Central memory CD4-positive, alpha-beta T cell (primary cell): ENCODE measurements around the gene BBS9.
"Not testable (repeated sequence)": the region's sequence is repeated elsewhere in the genome, so short reads cannot be mapped to it uniquely, and the experiment has no call there.

Experiments used
- DNase-seq: peaks from one replicate; pipeline ENCODE4 v3.0.0; 2022

BBS9 gene

GRCh38 chr7:33201821-33202220, 72.5 kb downstream of the BBS9 start:
- no peak for DNase-seq

- no peak for DNase-seq
These were observed 81.6 kb downstream of the BBS9 start for GRCh38 chr7:33210958-33211357.

- no peak for DNase-seq
These were observed 82.8 kb downstream of the BBS9 start for GRCh38 chr7:33212144-33212543.

GRCh38 chr7:33215992-33216391, 86.6 kb downstream of the BBS9 start:
- DNase-seq: no peak

GRCh38 chr7:33217595-33217994, 88.2 kb downstream of the BBS9 start:
- no peak for DNase-seq

- not testable (repeated sequence) for DNase-seq
These were observed 89.6 kb downstream of the BBS9 start for GRCh38 chr7:33218841-33219535.

GRCh38 chr7:33220231-33220630, 90.9 kb downstream of the BBS9 start:
- DNase-seq: no peak

- DNase-seq: no peak
These were observed 92.0 kb downstream of the BBS9 start for GRCh38 chr7:33221390-33221789.

GRCh38 chr7:33232632-33233145, 103.3 kb downstream of the BBS9 start:
- DNase-seq: no peak

GRCh38 chr7:33233659-33234058, 104.3 kb downstream of the BBS9 start:
- no peak for DNase-seq

GRCh38 chr7:33237036-33237435, 107.7 kb downstream of the BBS9 start:
- no peak for DNase-seq

- no peak for DNase-seq
These were observed 114.0 kb downstream of the BBS9 start for GRCh38 chr7:33243319-33243881.

GRCh38 chr7:33248671-33249070, 119.3 kb downstream of the BBS9 start:
- DNase-seq: no peak

- no peak for DNase-seq
These were observed 121.1 kb downstream of the BBS9 start for GRCh38 chr7:33250421-33250871.

GRCh38 chr7:33251301-33251700, 121.9 kb downstream of the BBS9 start:
- no peak for DNase-seq

GRCh38 chr7:33258491-33258951, 129.2 kb downstream of the BBS9 start:
- no peak for DNase-seq

GRCh38 chr7:33261585-33261984, 132.2 kb downstream of the BBS9 start:
- DNase-seq: no peak

GRCh38 chr7:33262476-33262875, 133.1 kb downstream of the BBS9 start:
- DNase-seq: no peak

GRCh38 chr7:33271839-33272371, 142.5 kb downstream of the BBS9 start:
- DNase-seq: not testable (repeated sequence)

- no peak for DNase-seq
These were observed 144.0 kb downstream of the BBS9 start for GRCh38 chr7:33273356-33273755.

- DNase-seq: no peak
These were observed 147.0 kb downstream of the BBS9 start for GRCh38 chr7:33276325-33276724.

- DNase-seq: no peak
These were observed 147.4 kb downstream of the BBS9 start for GRCh38 chr7:33276729-33277128.

GRCh38 chr7:33278095-33278494, 148.7 kb downstream of the BBS9 start:
- no peak for DNase-seq

GRCh38 chr7:33286501-33286900, 157.1 kb downstream of the BBS9 start:
- no peak for DNase-seq
